CD4-positive, alpha-beta T cell (primary cell): ENCODE data around the gene CCK. TPM values are rescaled to one million over a fixed set of nuclear protein-coding genes. Genes with fewer than 3 reads are reported as not detected.
"Not testable (repeated sequence)": the region's sequence is repeated elsewhere in the genome, so short reads cannot be mapped to it uniquely, and the experiment has no call there.

ENCODE experiments used
- ATAC-seq: fragments of 200-7000 bp; cut with Tn5 transposase; one replicate; pipeline ENCODE4 v1.10.0; 2022; ENCODE audit warnings: mild to moderate bottlenecking; ENCODE audit not compliant: poor library complexity
- CTCF ChIA-PET: fragments of 350-600 bp; sonication (Branson Sonifier 250); formaldehyde crosslinking; loops from one replicate; lab custom pipeline; 2021; ENCODE audit warnings: antibody characterized with exemption, inconsistent platforms; lab: Charles Lee
- POLR2A ChIA-PET: fragments of 350-600 bp; sonication (Branson Sonifier 250); formaldehyde crosslinking; loops from one replicate; lab custom pipeline; 2021; ENCODE audit warnings: antibody characterized with exemption, inconsistent platforms; lab: Charles Lee
- DNase-seq, 14 experiments: peaks; one replicate each; pipeline ENCODE4 v3.0.0-alpha.2; 2013 to 2020; ENCODE audit warnings: mixed read lengths in 2 of 14
- H3K27ac ChIP-seq, 2 donors: one replicate each; pipeline versions ENCODE4 v1.5.1 to v1.7.0; 2013; ENCODE audit warnings: low read length in 2 of 2, low read depth in 1 of 2, mild to moderate bottlenecking in 1 of 2
- H3K27me3 ChIP-seq, 2 experiments: 1 replicate in 1 of 2; 2 replicates in 1 of 2; pipeline versions ENCODE4 v1.6.1 to v1.7.0; 2013; ENCODE audit warnings: low read length in 2 of 2, control low read depth in 1 of 2, mild to moderate bottlenecking in 1 of 2, moderate library complexity in 1 of 2; ENCODE audit not compliant: insufficient read depth in 2 of 2, control insufficient read depth in 1 of 2
- H3K36me3 ChIP-seq: one replicate; pipeline ENCODE4 v1.6.1; 2013; ENCODE audit warnings: low read length, control low read depth; ENCODE audit not compliant: insufficient read depth
- H3K4me1 ChIP-seq: one replicate; pipeline ENCODE4 v1.6.1; 2013; ENCODE audit warnings: low read length, control low read depth; ENCODE audit not compliant: insufficient read depth
- H3K4me3 ChIP-seq: one replicate; pipeline ENCODE4 v1.5.1; 2013; ENCODE audit warnings: mild to moderate bottlenecking, low read length, moderate library complexity
- H3K9me3 ChIP-seq, 2 experiments: 1 replicate in 1 of 2; 2 replicates in 1 of 2; pipeline versions ENCODE4 v1.6.1 to v1.7.0; 2013; ENCODE audit warnings: low read length in 2 of 2, mild to moderate bottlenecking in 2 of 2, control low read depth in 1 of 2, moderate library complexity in 1 of 2; ENCODE audit not compliant: control insufficient read depth in 1 of 2, insufficient read depth in 1 of 2
- H3K27ac Mint-ChIP-seq: one replicate; pipeline ENCODE4 v1.8.0; 2020; ENCODE audit warnings: mixed read lengths
- H3K27me3 Mint-ChIP-seq: one replicate; pipeline ENCODE4 v1.8.0; 2021; ENCODE audit warnings: mixed read lengths
- H3K36me3 Mint-ChIP-seq: one replicate; pipeline ENCODE4 v1.8.0; 2021; ENCODE audit warnings: low read depth, mixed read lengths
- H3K4me1 Mint-ChIP-seq: one replicate; pipeline ENCODE4 v1.8.0; 2021; ENCODE audit warnings: low read depth, mixed read lengths
- H3K4me3 Mint-ChIP-seq: one replicate; pipeline ENCODE4 v1.8.0; 2020; ENCODE audit warnings: mild to moderate bottlenecking, mixed read lengths
- H3K9me3 Mint-ChIP-seq: one replicate; pipeline ENCODE4 v1.8.0; 2020; ENCODE audit warnings: mixed read lengths
- CTCF ChIP-seq: fragments of 200-600 bp; IDR thresholded peaks from one replicate; pipeline ENCODE4 v1.8.0; 2022; ENCODE audit warnings: antibody characterized with exemption, mild to moderate bottlenecking
- intact Hi-C, 2 experiments: fragments of 100-400 bp; cut with DNase I in 1 of 2; cut with micrococcal nuclease in 1 of 2; formaldehyde crosslinking; loops; one replicate each; pipeline versions ENCODE4 v1.15.1 to v1.9.0; 2023 to 2025; cut with DNase I, micrococcal nuclease
- total RNA-seq, 174 experiments: library from RNA in 2 of 174; stranded (reverse) in 2 of 174; gene quantifications; one replicate each; pipeline ENCODE4 v1.2.3 and lab custom pipeline; 2021 to 2026

CCK gene
- total RNA-seq, 2 experiments from 2014 or later, result not detected

DNA sequence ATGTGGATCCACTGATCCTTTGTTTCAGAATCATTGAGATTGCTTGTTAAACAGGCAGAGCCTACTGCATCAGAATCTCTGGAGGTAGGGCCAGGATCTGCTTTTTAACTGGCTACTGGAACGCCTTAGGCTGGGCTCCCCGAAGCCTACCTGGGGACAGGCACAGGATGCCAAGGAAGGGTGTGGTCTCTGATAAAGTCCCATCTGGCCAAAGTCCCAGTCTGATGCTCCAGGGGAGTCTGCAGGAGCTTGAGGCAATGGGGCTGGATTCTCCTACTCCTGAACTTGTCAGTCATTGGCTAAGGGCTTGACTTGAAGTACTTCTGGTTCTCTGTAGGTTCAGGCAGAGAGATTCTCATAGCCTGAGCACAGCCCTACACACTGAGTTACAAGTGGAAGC, 22.4 kb upstream of the CCK start:
- POLR2A ChIA-PET, result no interaction called here
- Mint-ChIP-seq H3K27ac (no peak overlapping the region), H3K9me3 (no peaks in the 10 kb centered on the region), H3K27me3 (peaks cover 14% of the 10 kb centered on the region), H3K4me1 (no peaks in the 10 kb centered on the region), H3K4me3 (no peak overlapping the region), H3K36me3 (no peaks in the 10 kb centered on the region)
- CTCF ChIA-PET, result no interaction called here
- DNase-seq, result no peak
- TF ChIP-seq CTCF, result no peak
- H3K9me3 ChIP-seq, result no peaks in the 10 kb centered on the region
- intact Hi-C loops, result no loop called here
- no peaks in the 10 kb centered on the region for H3K27me3 ChIP-seq
- ATAC-seq, result no peak
- H3K4me1 ChIP-seq, result no peaks in the 10 kb centered on the region
- no peak overlapping the region for H3K4me3 ChIP-seq
- no peak overlapping the region for H3K27ac ChIP-seq
- H3K36me3 ChIP-seq, result no peaks in the 10 kb centered on the region

GRCh38 chr3:42287423-42287822, 21.4 kb upstream of the CCK start:
- H3K4me1 Mint-ChIP-seq, H3K36me3 Mint-ChIP-seq, H3K4me3 Mint-ChIP-seq, H3K27ac Mint-ChIP-seq, DNase-seq, CTCF ChIA-PET, H3K9me3 Mint-ChIP-seq, H3K4me3 ChIP-seq, ATAC-seq, intact Hi-C loops, H3K9me3 ChIP-seq, H3K4me1 ChIP-seq, H3K36me3 ChIP-seq, POLR2A ChIA-PET, H3K27ac ChIP-seq, H3K27me3 ChIP-seq: not testable (repeated sequence)
- peaks cover 14% of the 10 kb centered on the region for H3K27me3 Mint-ChIP-seq

DNA sequence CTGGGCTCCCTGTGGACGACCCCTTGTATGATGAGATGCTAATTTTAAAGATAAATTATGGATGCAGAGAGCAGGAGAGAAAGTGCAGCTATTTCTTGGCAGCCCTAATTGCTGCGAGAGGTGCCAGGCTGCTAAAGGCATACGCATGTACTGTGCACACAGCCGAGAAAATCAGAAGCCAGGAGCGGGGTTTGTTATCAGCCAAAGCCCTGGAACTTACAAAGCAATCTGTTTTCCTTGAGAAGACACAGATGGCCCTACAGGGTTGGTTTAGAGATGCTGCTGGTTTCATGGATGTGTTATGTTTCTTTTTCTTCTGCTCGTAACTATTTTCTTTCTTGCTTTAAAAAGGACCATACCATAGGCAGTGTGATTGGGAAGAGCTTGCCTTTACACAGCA, 11.7 kb upstream of the CCK start:
- POLR2A ChIA-PET, result no interaction called here

More for the DNA sequence above, 11.7 kb upstream of the CCK start:
- intact Hi-C loops, result no loop called here
- no peaks in the 10 kb centered on the region for H3K4me1 ChIP-seq
- CTCF ChIA-PET, result interaction anchor here (0.5 kb wide), 1 partner anchor 15 kb away, joined by 3 read pairs; no protein-coding TSS in a partner anchor
- H3K36me3 ChIP-seq, result no peaks in the 10 kb centered on the region
- Mint-ChIP-seq H3K27ac (no peak overlapping the region), H3K4me3 (no peak overlapping the region), H3K27me3 (no peaks in the 10 kb centered on the region), H3K9me3 (peaks cover 5% of the 10 kb centered on the region), H3K36me3 (no peaks in the 10 kb centered on the region), H3K4me1 (no peaks in the 10 kb centered on the region)
- H3K4me3 ChIP-seq, result no peak overlapping the region
- peaks cover 10 to 13% of the 10 kb centered on the region in 2 experiments for H3K9me3 ChIP-seq
- no peak overlapping the region for H3K27ac ChIP-seq
- ATAC-seq (no peak), DNase-seq (no peak)
- no peaks in the 10 kb centered on the region for H3K27me3 ChIP-seq
- TF ChIP-seq CTCF, result no peak
